ENCODE measurements around the gene CRTC1. TPM values are rescaled to one million over a fixed set of nuclear protein-coding genes. Genes with fewer than 3 reads are reported as not detected.
A peak's percentile ranks its signal among the peaks of the same experiment; 100 is the strongest.

CRTC1 gene, protein sequence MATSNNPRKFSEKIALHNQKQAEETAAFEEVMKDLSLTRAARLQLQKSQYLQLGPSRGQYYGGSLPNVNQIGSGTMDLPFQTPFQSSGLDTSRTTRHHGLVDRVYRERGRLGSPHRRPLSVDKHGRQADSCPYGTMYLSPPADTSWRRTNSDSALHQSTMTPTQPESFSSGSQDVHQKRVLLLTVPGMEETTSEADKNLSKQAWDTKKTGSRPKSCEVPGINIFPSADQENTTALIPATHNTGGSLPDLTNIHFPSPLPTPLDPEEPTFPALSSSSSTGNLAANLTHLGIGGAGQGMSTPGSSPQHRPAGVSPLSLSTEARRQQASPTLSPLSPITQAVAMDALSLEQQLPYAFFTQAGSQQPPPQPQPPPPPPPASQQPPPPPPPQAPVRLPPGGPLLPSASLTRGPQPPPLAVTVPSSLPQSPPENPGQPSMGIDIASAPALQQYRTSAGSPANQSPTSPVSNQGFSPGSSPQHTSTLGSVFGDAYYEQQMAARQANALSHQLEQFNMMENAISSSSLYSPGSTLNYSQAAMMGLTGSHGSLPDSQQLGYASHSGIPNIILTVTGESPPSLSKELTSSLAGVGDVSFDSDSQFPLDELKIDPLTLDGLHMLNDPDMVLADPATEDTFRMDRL
- 3.2 TPM for total RNA-seq

DNA sequence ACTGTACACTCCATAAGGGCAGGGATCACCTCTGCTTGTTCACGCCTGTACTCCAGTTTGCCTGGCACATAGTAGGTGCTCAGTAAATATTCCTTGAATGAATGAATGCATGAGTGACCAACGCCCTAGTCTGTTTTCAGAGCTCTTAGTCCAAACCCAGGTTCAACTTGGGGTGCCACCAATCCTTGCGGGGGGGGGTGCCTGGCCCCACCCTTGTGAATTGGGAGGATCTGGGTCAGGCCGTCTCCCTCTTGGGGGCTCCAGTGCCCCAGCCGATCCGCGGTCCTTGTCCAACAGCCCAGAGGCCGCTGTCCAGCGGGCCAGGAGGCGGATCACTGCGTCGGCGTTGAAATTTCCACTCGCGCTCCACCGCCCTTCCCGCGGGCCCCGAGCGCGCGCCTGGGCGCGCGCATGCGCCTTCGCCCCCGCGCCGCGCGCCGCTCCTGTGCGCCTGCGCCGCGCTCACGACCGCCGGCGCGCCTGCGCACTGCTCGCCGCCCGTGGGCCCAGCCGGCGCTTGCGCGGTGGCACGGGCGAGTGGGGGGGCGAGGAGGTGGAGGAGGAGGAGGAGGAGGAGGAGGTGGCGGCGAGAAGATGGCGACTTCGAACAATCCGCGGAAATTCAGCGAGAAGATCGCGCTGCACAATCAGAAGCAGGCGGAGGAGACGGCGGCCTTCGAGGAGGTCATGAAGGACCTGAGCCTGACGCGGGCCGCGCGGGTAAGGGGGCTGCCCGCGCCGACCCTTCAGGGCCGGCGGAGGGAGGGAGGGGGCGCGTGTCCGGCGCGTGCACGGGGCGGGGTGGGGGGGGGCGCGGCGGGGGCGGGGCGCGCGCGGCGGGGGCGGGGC lies at the start of gene CRTC1:
Gene CRTC1, plus strand, starts transcription at position 572 of the 849 bp plus-strand sequence. Its CDS starts 23 bp downstream, at position 595.
- DNase-seq = peak; percentile 84

DNA sequence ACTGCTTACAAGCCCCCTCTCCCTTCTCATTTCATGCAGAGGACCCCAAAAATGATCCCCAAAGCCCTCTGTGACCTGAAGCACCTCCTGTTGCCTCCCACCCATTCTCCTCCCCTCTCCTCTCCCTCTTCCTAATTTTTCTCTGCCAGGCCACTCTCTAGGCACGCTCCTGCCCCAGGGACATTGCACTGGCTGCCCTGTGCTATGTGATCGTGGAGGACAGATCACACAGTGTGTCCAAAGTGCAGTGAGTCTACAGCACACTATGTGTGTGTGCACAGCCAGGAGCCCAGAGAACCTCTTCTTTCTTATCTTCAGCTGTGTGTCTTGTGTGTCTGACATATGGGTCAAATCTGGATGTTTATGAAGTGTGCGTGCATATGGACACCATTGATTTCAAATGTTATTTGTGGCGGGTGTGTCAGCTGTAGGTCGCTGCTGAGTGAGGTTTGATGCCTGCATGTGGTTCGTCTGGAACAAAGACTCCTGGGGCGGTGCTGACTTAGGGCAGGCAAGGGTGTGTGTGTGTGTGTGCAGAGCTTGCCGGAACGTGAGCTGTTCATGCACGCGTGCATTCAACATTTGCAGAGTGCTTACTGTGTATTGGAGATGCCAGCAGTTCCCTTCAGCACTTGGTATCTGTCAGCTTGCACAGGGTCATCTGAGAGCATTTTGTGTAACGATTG lies 48.7 kb upstream of the CRTC1 start:
- peak; percentile 58 for DNase-seq

DNA sequence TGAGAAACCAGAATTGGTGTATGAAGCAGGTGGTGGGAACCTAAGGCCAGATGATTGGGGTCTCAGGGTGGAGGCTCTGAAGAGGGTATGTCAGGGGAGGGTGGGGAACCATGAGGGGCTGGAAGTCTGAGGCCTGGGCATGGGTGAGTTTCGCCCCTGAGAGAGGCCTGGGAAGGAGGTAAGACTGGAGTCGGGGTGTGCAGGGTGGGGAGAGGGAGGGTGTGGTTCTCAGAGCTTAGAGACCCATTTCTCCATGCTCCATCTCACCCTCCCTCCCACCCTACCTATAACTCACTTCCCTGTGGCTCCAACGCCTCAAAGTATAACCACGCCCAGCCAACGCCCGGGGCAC lies 47.7 kb upstream of the CRTC1 start:
- no peak for DNase-seq

DNA sequence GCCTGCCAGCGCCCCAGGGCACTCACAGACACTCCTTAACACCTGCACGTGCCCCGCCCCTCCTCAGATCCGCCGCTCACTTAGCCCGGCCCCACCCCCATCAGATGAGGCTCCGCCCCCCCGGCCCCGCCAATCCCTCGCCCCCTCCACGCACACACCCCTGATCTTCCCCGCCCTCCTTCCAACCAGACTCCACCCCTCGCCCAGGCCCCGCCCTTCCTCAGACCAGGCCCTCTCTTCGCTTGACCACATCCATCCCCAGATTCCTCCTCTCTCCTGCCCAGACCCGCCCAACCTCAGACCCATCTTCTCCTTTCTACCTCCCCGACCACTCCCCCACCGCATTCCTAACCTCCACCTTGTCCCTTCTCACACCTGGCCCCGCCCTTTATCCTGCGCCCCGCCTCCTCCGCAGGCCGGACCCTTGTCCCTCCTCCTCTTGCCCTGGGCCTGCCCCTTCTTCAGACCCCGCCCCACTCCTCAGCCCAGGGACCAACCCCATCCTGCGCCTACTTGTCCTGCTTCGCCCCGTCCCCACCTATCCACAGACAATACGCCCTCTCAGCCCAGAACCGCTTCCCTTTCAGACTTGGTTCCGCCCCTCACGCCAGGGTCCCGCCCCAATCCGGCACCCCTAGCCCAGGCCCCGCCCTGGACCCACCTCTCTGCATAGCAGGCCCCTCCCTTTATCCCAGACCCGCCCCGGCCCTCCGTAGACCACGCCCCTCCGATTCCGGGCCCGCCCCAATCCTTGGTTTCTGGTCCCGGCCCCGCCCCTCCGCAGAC lies 47.1 kb upstream of the CRTC1 start:
- DNase-seq = peak; percentile 80

DNA sequence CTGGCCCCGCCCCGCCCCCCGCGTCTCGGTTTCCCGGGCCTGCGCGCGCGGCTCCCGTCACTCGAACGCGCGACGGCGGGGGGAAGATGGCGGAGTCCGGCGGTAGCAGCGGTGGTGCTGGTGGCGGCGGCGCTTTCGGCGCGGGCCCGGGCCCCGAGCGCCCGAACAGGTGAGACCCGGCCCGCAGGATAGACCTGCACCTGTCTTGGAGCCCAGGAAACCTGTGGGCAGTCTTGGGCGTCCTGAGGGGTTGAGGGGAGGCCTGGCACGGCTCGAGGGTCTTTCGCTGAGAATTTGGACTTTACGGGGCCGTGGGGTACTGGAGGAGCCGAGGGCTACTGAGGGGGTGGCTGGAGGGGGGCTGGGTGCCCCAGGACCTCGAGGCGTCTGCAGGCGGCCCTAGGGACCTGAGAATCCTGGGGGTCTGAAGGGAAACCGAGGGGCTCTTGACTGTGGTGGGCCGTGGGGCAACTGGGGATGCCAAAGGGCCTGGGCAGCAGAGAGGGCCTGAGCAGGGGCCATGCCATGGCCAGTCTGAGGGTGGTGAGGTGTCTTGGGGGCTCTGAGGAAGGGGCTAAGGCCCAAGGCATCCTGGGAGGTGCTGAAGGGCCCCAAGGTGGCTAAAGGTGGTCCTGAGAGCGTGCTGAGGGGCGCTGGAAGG lies 46.4 kb upstream of the CRTC1 start, which contains the start of gene KLHL26:
Gene KLHL26, plus strand, starts transcription at position 60 of the 661 bp plus-strand sequence. Its CDS starts 27 bp downstream, at position 87.
- DNase-seq = no peak

DNA sequence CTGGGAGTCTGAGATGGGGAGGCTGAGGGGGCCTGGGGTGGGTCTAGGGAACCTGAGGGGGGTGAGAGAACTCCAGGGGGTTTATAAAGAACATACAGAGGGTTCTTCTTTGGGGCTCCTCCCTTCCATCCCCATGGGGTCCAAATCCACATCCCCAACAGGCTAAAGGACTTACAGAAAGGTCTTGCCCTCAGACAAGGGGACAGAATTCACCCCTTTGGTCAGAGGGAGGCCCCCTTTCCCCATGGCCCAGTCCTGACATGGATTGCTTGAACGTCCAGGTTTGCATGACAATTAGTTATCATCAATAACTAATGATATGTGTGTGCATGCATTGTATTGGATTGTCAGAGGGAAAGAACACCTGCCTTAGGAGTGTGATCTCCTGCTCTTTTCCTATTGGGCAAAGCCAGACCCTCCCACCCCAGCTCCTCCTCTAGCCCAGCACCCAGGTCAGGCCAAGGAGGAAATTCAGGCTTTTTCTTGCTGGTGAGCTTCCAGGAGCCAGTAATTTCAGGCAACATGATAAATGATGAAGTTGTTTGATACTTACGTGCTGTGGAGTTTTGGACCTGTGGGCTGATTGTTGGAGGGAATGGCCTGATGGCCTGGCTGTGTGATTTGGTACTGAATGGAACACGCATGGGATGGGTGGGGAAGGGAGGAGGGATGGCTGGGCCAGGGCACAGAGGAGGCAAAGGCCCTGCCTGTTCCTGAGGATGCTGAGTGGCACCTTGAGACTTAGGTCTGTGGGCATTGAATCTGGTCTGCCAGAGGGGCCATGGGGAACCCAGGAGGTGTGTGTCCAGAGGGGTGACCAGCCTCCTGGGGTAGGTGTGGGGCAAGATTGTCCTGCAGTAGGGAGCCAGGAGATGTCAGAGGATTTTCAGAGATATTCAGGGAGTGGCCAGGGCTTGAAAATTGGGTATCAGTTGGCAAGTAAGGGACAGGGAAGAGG lies 45.5 kb upstream of the CRTC1 start:
- no peak for DNase-seq

DNA sequence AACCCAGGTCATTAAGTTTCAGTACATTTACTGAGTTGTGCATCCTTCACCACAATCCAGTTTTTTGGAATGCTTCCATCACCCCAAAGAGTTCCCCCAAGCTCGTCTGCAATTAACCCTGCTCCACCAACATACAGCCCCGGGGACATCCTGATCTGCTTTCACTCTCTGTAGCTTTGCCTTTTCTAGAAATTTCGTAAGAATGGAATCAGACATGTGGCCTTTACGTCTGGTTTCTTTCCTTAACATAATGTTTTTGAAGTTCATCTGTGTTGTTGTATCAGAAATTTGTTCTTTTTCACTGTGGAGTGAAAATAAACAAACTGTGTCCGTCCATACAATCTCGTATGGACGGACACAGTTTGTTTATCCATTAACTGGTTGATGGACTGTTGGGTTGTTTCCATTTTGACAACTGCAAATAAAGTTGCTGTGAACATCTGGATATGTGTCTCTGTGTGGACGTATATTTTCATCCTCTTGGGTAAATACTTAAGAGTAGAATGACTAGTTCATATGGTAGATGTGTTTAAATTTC lies 43.7 kb upstream of the CRTC1 start:
- no peak for DNase-seq

DNA sequence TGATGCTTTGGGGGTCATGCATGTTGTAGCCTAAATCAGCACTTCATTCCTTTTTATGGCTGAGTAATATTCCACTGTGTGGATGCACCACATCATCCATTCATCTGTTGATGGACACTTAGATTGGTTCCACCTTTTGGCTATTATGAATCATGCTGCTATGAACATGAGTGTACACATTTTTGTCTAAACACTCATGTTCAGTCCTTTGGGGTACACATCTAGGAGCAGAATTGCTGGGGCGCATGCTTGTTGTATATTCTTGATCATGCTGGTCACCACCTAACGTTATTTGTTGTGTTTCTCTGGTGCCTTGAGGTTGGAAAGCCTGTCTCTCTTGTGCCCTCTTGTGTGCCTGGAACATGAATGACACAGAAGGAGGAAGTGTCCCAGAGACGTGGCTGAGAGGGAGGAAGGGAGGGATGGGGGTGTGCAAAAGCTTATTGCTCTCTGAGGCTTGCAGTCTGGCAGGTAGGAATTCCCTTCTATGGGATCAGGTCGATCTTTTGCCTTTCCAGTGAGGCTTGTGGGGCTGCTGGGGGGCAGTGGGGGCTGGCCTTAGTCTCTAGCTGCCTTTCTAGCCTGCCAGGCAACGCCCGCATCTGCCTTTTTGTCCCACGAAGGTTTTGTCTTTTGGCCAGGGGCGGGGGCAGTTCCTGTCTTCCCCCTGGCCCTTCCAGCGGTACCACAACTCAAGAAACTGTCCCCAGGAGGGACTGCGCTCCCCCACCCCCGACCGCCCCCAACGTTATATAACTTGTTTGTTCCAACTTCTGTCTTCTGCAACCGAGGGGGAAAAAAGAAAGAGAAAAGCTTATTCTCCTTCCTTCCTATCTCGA lies 39.1 kb upstream of the CRTC1 start:
- DNase-seq = no peak

DNA sequence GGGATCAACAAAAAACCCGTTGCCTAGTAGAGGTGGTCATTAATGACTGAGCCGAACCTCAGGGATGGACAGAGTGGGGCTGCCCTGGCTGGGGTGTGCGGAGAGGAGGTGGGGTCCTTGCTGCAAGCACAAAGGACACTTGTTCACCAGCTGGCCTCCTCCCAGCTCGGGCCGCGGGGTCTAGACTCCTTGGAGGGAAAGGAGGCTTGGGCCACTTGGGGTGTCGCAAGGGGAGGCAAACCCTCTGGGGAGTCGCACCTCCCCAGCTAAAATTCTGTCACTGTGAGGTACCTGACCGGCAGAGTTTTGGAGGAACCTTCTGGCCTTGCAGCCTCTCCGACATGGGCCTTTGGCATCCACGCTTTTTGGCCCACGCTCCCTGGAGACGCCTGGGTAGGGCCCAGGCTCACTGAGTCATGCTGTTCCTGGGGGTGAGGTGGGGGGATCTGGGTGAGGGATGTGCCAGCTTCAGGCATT lies 38.4 kb upstream of the CRTC1 start:
- no peak for DNase-seq

DNA sequence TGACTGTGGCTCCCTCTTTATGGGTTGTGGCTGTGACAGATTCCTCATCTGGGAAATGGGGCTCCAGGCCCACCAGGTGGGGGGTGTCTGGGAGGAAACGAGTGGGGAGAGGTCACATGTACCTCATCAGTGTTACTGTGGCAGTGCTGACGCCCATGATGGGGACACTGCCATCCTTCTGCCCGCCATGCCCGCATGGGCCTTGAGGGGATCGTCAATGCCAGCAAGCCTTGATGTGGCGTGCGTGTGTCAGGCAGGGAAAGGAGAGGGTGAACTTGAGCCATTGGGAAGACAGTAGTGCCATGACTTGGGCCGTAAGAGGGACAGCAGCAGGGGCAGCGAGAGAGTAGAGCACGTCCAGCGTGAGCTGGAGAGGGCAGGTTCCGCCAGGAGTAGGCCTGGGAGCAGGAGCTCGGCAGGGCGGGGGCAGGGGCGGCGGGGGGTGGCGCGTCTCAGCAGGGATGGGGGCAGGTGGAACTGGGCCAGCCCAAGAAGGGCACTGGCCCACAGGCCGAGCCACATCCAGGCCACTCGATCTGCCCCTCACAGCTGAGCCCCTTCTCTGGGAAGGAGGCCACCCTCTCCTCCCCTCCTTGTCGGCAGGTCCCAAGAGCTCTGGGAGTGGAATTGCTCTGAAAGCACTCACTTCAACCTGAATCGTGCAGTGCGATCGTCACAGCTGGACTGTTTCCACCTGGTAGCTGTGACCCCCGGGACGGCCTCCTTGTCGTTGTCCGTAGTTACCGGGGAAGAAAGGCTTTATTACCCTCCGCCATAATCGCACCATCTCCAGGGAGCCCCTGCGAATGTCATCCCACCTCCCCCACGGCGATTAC lies 36.7 kb upstream of the CRTC1 start:
- no peak for DNase-seq

DNA sequence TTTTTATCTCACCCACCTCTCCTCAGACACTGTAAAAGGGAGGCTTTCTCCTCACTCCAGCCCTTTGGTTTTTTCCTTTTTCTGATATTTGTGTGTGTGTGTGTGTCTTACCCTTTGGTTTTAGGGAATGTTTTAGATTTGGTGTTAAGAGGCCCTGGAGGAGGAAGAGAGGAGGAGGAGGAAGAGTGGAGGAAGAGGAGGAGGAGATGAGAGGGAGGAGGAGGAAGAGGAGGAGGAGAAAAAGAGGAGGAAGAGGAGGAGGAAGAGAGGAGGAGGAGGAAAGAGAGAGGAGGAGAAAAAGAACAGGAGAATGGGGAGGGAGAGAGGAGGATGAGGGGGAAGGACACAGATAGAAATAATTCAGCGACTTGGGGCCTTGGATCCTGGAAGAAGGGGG lies 36.1 kb upstream of the CRTC1 start:
- DNase-seq = no peak

DNA sequence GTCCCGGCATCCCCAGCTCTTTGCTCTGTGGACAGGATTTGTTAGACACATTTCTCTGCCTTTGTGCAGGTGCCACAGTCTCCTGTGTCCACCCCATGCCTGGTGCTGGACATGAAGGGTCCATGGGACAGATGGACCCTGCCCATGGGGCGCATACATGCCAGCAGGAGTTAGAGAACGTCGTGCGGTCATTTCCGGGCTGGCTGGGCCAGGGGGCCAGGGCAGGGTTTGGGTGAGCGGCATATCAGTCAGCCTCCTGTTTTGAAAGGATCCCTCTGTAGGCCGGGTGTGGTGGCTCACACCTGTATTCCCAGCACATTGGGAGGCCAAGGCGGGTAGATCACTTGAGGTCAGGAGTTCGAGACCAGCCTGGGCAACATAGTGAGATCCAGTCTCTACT lies 35.7 kb upstream of the CRTC1 start:
- no peak for DNase-seq

DNA sequence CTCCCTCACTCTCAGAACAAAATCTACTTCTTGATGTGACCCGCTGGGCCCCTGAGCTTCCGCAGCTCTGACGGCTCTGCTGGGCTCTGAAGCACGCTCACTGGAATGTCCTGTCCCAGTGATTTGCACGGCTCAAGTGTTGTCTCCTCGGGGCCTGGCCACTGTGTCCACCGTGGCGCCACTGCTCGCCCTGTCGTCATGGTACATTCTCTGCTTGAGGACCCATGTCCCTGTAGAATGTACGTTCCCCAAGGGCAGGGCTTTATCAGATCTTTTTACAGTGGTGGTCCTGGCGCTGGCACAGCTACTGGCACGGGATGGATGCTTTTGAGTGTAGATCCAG lies 34.5 kb upstream of the CRTC1 start:
- DNase-seq = peak; percentile 13

DNA sequence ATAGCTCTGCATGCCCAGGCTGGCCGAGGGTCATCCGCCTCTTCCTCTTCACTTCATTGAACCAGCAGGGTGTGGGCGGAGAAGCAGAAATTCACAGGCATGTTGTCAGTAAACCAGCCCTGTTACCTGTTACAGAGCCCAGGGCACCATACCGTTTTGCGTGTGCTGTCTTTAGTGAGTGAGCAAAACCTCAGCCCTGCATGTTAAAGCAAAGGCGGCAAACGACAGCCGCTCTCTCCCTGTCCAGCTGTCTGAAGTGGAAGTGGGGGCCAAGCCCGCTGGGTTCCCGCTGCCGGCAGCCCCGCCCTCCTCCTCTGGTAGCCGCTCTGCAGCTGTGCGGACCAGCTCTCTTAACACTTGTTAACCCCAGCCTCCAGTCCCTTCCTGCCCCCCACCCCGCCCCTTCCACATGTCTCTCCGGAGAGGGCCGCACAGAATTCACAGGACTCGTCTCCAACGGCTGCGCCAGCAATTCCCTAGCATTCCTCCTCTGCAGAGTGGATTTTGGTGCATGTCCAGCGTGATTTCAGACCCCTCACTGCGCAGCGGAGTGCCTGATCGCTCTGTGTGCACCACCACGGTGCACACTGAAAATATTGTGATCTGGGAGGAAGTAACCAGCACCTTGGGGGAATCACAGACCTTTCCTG lies 34.0 kb upstream of the CRTC1 start:
- peak; percentile 68 for DNase-seq

DNA sequence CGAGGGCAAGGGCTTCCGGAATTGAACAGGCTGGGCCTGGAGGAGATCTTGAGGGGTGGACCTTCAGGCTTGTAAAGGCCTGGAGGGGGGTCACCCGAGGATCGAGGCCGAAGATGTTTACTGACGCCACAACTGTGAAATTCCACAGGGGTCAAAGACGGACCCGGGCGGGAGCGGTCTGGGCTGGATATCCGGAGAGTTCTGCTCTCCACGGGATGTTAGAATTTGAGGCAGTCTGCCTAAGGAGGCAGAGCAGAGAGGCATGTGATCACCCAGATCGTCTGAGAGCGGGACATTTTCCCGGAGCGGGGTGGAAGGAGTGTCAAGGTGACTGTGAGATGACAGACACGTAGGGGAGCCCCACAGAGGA lies 33.5 kb upstream of the CRTC1 start:
- DNase-seq = no peak

DNA sequence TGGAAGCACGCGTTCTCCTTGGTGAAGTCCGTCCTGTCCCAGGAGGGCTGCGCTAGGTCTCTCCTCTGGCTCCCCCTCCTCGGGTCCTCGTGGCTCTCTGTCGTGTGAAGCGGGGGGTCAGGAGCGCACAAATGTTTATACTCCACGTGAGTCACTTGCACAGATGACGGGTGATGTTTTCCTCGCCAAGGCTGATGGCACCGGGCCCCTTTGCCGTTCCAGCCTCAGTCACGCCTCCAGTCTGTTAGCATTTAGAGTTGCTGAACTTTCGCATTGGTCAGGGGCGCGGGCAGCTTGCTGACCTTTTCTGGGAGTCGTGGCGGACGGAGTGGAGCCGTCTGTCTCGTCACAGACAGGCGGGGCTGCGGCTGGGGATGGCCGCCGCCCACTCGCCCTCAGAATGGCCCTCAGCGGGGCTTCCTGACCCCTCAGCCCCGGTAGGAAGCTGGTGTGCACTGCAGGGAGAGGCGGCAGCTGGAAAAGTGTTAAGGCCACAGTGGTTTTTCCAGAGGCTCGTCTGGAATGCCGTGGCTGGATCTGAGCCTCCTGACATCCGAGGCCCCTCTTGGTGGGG lies 32.9 kb upstream of the CRTC1 start:
- DNase-seq = no peak

DNA sequence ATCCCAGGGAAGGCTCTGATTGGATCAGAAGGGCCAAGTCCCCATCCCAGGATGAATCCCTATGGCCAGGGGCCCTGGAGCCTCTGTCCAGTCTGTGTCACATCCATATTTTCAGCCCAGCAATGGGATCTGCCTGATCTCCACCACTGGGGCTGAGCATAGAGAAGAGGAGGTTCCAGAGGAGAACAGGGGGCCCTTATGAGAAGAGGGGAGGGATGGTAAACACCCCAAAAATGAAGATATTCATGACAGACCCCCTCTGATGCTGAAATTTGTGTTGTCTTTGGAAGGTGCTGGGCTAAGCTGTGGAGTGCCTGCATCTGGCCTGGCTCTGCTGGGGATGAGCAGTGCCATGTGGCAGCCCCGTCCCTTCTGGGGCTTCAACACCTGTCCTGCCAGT lies 32.2 kb upstream of the CRTC1 start:
- no peak for DNase-seq

All from skin of body (tissue), 2 donors.